Middle frontal gyrus (tissue), 1 donor: ENCODE data around the gene DAB2.

Source experiments
- DNase-seq: peaks from one replicate; pipeline ENCODE4 v3.0.0-alpha.2; 2015; ENCODE audit warnings: low spot score; ENCODE audit errors: extremely low spot score

DAB2 gene

GRCh38 chr5:39424736-39425637 is at the start of gene DAB2:
DAB2 (minus strand) TSS chr5:39424980; CDS start chr5:39394320, 30,660 bp downstream.
- no peak for DNase-seq

- DNase-seq: no peak
These were observed 48.5 kb upstream of the DAB2 start for GRCh38 chr5:39473156-39473775.

- DNase-seq: no peak
These were observed 47.2 kb upstream of the DAB2 start for GRCh38 chr5:39471836-39472508.

- DNase-seq: no peak
These were observed 46.0 kb upstream of the DAB2 start for GRCh38 chr5:39470811-39471210.

GRCh38 chr5:39469777-39470415 is 45.1 kb upstream of the DAB2 start:
- DNase-seq: no peak

GRCh38 chr5:39469176-39469575 is 44.4 kb upstream of the DAB2 start:
- DNase-seq: no peak

- no peak for DNase-seq
These were observed 42.1 kb upstream of the DAB2 start for GRCh38 chr5:39466846-39467245.

- DNase-seq: no peak
These were observed 41.1 kb upstream of the DAB2 start for GRCh38 chr5:39465843-39466242.

GRCh38 chr5:39465097-39465496 is 40.3 kb upstream of the DAB2 start:
- no peak for DNase-seq

GRCh38 chr5:39464088-39464487 is 39.3 kb upstream of the DAB2 start:
- DNase-seq: no peak

GRCh38 chr5:39462211-39462610 is 37.4 kb upstream of the DAB2 start:
- DNase-seq: no peak

GRCh38 chr5:39461007-39461682 is 36.4 kb upstream of the DAB2 start:
- no peak for DNase-seq

GRCh38 chr5:39459907-39460306 is 35.1 kb upstream of the DAB2 start:
- DNase-seq: no peak

- no peak for DNase-seq
These were observed 34.3 kb upstream of the DAB2 start for GRCh38 chr5:39459071-39459470.

- DNase-seq: no peak
These were observed 30.9 kb upstream of the DAB2 start for GRCh38 chr5:39455645-39456044.

- DNase-seq: no peak
These were observed 28.8 kb upstream of the DAB2 start for GRCh38 chr5:39453606-39454005.

GRCh38 chr5:39452846-39453245 is 28.1 kb upstream of the DAB2 start:
- no peak for DNase-seq

GRCh38 chr5:39451276-39451941 is 26.6 kb upstream of the DAB2 start:
- DNase-seq: no peak

GRCh38 chr5:39450487-39450886 is 25.7 kb upstream of the DAB2 start:
- DNase-seq: no peak

- no peak for DNase-seq
These were observed 24.8 kb upstream of the DAB2 start for GRCh38 chr5:39449591-39449990.
